Subcutaneous adipose tissue (tissue), 4 donors: ENCODE results near the gene DEFB113. TPM values are rescaled to one million over a fixed set of nuclear protein-coding genes. Genes with fewer than 3 reads are reported as not detected.

ENCODE experiments used
- total RNA-seq, 4 donors: library from RNA; depleted of rRNA; stranded (reverse); fragments of >200 nt; gene quantifications; one replicate each; pipeline ENCODE4 v1.1.0, GENCODE V29; 2016
- TF ChIP-seq, protein P1 (sequence below): fragments of 450-650 bp; IDR thresholded peaks from one replicate; pipeline ENCODE4 v1.5.1; 2016; ENCODE audit warnings: low read depth, mild to moderate bottlenecking, control low read depth, antibody characterized with exemption, moderate library complexity

The DEFB113 gene
- total RNA-seq, 4 donors from 2014 or later: not detected

GRCh38 chr6:49937811-49938210, 31.6 kb downstream of the DEFB113 start:
- TF ChIP-seq, protein P1, sequence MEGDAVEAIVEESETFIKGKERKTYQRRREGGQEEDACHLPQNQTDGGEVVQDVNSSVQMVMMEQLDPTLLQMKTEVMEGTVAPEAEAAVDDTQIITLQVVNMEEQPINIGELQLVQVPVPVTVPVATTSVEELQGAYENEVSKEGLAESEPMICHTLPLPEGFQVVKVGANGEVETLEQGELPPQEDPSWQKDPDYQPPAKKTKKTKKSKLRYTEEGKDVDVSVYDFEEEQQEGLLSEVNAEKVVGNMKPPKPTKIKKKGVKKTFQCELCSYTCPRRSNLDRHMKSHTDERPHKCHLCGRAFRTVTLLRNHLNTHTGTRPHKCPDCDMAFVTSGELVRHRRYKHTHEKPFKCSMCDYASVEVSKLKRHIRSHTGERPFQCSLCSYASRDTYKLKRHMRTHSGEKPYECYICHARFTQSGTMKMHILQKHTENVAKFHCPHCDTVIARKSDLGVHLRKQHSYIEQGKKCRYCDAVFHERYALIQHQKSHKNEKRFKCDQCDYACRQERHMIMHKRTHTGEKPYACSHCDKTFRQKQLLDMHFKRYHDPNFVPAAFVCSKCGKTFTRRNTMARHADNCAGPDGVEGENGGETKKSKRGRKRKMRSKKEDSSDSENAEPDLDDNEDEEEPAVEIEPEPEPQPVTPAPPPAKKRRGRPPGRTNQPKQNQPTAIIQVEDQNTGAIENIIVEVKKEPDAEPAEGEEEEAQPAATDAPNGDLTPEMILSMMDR: no peak

DNA sequence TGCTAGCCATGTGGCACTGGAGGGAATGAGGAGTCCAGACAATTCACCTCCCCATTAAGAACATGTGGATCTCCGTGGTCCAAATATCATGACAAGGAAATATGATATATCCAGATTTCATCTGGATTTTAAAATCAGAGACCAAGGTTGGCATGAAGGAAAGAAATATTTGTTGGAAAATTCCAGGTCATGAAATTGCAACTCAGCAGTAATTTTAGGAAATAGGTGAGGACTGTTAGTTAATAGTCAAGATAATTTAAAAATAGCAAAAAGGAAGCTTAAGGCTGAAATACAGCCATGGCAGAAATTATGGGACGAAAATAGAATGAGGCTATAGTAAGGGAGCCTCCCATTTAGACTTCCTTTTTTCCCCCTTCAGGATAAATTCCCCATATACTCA, 32.4 kb downstream of the DEFB113 start:
- TF ChIP-seq, protein P1: no peak

- TF ChIP-seq, protein P1: no peak
These were observed 34.0 kb downstream of the DEFB113 start for GRCh38 chr6:49935387-49935786.

GRCh38 chr6:49934770-49935169, 34.7 kb downstream of the DEFB113 start:
- TF ChIP-seq, protein P1: no peak

DNA sequence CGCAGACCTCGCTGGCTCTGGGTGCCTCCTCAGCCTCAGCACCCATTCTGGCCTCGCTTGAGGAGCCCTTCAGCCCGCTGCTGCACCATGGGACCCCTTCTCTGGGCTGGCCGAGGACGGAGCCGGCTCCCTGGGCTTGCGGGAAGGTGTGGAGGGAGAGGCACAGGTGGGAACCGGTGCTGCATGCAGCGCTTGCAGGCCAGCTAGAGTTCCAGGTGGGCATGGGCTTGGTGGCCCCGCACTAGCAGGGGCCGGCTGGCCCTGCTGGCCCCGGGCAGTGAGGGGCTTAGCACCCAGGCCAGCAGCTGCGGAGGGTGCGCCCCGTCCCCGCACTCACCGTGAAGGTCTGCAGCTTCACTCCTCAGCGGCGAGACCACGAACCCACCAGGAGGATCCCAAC, 35.9 kb downstream of the DEFB113 start:
- TF ChIP-seq, protein P1: no peak

- TF ChIP-seq, protein P1: no peak
These were observed 40.1 kb downstream of the DEFB113 start for GRCh38 chr6:49929340-49929739.

GRCh38 chr6:49923826-49924225, 45.6 kb downstream of the DEFB113 start:
- TF ChIP-seq, protein P1: no peak
